ENCODE data around the gene PNMA6E.

The PNMA6E gene

DNA sequence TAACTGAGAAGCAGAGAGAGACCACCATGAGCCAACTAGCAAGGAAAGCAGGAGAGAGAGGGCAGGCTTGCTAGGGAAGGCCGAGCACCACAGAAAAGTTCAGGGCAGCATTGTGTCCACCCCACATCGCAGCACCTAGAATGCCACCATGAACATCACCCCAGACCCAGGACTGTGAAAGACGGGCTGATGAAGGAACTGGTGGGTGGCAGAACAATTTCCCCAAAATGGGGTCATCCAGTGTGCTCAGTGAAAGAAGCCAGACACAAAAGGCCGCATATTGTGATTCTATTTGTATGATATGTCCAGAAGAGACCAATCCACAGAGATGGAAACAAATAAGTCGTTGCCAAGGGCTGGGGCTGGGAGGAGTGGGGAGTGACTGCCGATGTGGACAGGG, 16.8 kb downstream of the PNMA6E start:
- no peak for DNase-seq (ENCODE audit: low spot score)

DNA sequence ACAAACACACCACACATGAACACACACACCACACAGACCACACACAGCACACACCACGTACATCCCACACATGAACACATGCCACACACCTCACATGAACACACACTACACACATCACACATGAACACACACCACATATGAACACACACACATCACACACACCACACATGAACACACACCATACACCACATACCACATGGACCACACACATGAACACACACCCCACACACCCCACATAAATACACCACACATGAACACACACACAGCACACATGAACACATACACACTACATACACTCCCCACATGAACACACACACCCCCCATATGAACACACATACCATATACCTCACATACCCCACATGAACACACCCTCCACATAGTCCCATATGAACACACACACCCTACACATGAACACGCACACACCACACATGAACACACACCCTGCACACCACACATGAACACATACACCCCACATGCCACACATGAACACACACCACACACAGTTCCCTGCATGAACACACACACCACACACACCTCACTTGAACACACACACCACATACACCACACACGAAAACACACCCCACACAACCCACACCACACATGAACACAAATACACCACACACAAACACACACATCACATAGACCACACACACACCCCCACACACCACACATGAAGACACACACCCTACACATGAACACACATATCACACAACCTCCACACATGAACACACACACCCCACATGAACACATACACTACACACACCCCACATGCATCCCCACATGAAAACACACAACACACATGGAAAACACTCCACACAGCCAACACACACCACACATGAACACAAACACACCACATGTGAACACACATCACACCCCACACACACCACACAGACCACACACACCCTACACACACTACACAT, 18.3 kb downstream of the PNMA6E start:
- DNase-seq (ENCODE audit: low spot score): no peak

DNA sequence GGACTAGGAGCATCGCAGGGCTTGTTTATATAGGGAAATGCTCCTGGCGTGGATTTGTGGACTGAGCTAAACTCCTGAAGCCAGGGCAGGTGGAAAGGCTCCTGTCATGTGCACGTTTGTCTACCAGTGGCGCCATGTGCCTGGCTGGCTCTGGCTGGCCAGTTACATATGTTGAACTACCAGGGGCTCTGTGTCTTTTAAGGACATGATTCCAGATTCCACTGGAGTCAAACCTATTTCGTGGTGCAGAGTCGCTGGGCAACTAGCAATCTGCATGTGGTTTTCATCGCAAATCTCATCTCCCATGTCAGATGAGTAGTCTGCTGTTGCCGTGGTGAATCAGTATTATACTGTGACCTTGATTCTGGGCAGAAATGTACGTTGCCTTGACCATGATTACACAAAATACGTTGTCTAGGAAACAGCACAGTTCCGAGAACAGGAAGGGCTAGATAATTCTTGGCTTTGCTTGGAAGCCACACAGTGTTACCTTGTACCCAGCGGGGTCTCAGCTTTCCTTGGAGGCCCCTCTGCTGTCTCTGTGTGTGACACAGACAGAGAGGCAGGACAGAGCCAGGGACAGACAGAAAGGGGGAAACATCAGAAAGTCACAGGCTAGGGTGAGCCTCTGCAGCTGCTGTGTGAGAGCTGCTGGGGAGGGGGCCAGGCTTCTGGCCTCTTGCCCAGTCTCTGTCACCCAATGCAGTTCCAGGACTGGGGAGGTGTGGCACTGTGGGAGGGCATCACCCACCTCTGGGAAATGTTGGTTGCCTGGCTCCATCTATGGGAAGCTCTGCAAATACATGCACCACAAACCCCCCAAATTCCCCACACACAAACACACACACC, 19.2 kb downstream of the PNMA6E start:
- DNase-seq (ENCODE audit: low spot score): no peak

DNA sequence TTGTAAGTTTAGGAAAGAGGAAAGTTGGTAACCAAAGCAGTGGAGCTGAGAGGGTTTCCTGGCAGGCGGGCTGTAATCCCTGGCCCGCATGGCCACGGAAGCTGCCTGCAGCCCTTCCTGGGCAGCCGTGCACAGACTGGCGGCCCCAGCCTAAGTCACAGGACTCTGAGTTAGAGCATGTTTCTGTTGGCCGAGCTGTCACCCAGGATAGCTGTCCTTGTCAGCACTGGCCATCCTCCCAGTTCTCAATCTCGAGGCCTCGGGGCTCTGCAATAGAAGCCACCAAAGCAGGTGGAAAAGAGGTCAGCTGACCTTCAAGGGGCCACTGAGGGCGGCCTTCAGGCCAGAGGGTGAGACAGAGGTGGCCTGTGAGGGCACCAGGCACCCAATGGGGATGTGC, 20.5 kb downstream of the PNMA6E start:
- DNase-seq (ENCODE audit: low spot score): no peak

DNA sequence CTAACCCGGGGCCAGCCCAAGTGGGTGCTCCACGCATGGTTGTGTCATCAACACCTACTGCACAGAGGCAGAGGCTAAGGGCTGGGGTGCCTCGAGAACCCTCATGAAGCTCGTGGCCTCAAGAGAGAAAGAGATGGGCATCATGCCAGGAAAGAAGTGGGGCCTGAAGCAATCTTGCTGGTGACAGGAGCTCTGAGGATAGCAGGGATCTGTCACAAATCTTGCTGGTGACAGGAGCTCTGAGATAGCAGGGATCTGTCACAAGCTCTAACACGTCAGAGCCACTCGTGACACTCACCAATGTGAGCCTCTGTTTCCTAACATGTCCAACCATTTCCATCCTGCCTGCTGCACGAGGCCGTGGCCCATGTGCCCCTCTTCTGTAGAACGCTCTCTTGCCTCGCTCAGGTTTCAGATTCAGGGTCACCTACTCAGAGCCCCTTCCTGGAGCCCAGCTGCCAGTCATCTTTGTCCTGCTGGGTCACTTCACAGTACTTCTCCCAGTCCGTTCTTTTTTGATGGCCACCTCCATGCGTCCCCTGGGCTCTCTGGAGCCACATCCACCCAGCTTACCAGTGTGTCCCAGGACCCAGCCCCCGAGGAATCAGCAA, 21.1 kb downstream of the PNMA6E start:
- no peak for DNase-seq (ENCODE audit: low spot score)

DNA sequence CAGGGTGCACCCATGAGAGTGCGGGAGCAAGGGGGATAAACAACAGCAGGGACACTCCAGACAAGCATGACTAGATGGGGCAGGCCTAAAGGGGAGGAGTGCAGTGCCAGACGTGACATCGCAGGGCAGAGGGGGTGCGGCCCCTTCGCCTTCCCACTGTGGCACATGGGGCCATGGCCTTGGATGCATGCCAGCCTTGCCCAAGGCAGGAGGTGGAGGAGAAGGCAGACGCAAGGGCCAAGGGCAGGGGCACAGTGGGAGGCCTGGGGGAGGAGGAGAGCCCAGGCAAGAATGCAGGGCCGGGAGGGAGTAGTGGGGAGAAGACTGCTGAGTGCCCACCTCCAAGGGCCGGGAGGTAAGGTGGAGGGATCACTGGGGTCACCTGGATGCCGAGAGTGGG, 21.6 kb downstream of the PNMA6E start:
- DNase-seq (ENCODE audit: low spot score): no peak

DNA sequence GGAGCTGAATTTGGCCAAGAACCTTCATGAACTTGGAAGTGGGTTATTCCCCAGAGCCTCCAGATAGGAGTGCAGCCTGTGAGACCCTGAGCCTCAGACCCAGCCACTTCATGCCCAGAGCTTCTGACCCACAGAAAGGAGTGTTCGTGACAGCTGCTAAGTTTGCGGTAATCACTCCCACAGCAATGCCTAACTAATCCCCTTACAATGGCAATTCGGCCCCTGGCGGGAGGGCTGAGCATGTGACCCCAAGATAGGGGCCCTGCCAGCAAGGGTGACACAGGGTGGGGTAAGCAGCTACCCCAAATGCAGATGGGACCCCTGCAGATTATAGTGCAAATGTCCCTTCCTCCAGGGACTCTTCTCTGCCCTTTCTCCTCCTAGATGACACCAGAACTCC, 22.5 kb downstream of the PNMA6E start:
- DNase-seq (ENCODE audit: low spot score): no peak

DNA sequence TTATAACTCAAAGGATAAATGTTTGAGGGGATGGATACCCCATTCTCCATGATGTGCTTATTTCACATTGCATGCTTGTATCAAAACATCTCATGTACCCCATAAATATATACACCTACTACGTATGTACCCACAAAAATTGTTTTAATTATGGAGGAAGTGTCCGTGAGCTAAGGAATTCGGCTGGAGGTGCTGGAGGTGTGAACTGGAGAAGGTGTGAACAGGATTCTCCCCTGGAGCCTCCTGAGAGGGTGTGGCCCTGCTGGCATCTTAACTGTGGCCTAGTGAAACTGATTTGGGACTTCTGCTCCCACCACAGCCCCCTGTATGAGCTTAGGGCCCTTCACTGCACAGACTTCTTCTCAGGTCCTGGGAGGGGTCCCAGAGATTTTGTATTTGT, 23.4 kb downstream of the PNMA6E start:
- DNase-seq (ENCODE audit: low spot score): no peak

DNA sequence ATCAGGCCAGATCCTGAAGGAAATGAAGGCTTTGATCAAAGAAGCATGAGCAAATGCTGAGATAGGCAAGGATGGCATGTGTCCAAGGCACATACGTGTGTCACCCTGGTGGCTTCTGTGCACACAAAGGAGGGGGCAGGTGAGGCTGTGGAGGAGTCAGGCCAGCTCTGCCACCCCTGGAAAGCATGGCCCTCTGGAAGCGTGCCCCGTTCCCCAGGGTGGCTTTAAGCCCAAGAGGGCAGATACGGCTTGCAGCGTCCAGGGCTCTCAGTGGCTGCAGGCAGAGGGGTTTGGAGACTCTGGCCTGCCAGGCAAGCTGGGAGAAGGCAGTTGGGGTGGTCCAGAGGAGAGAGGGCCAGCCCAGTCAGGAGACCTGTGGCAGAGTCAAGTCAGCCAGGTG, 25.6 kb downstream of the PNMA6E start:
- DNase-seq (ENCODE audit: low spot score): no peak

DNA sequence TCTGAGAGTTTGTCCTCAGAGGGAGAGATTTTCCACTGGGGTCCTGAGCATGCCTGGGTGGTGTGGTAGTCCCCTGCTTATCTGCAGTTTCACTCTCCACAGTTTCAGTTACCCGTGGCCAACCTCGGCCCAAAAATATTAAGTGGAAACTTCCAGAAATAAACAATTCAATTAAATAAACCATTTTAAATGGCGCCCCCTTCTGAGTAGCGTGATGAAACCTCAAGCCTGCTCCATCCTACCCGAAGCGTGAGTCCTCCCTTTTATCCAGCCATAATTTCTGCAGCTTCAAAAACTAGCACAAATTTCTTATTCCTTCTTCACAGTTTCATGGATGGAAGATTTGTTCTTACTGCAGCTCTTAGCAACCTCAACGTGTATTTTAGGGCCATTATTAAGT, 26.7 kb downstream of the PNMA6E start:
- DNase-seq (ENCODE audit: low spot score): no peak

DNA sequence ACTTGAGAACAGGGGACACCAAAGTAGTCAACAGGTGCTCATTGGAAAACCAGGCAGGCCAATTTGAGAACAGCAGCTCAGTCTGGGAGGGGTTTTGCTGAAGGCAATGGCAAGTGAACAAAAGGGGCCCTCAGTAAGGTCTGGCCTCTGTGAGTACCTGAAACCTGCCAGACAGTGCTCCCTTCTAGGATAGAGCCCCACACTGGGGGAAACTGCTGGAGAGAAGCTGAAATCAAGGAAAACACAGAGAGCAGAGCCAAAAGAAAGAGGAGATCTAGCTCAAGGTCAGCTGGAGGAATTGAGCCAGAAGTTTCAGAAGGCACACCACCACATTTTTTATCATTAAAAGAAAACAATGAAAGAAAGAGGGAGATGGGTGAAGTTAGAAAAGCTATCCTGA, 28.2 kb downstream of the PNMA6E start:
- no peak for DNase-seq (ENCODE audit: low spot score)

DNA sequence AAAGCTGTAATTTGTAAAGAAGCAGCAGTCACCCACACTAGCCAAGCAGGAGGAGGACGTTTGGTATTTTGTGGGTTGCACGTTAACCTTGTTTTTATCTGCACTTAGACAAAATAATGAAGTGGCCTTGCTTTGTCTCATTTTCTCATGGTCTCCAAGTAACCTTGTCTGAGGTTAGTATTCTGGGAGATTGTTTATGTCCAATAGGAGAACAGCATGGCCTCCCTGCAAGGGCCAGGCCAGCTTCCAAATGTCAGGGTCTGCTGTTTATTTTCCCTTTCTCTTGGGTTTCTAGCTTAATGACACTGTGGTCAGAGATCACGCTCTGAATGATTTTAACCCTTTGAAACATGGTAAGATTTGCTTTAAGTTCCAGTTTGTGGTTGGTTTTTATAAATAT, 29.9 kb downstream of the PNMA6E start:
- DNase-seq (ENCODE audit: low spot score): no peak

DNA sequence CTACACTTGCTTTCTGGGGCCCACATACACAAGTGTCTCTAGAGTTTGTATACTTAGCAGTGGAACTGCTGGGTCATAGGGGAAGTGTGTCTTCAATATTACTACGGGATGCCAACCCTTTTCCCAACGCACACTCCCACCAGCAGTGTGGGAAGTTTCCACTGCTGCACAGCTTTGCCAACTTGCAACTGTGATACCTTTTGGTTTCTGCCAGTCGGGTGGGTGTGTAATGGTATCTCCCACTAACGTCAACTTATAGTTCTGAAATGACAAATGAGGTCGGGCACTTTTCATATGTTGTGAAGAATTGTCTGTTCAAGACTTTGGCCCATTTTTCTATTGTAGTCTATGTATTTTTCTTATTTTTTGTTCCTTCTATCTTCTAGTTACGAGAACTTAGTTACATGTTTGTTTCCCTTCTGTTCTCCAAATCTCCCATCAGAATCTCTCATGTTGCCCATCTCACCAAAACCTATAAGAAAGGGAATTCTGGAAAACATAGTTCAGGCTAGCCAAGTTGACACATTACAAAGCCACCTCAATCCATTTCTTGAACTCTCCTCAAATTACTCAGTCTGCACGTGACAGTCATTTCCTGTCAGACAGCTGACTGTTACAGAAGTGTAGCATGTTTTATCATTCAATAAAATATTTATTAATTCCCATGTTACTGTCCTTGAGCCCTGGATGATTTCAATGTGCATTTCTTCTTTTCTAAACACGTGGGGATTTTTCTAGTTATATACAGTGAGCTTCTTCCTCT, 30.7 kb downstream of the PNMA6E start:
- no peak for DNase-seq (ENCODE audit: low spot score)

DNA sequence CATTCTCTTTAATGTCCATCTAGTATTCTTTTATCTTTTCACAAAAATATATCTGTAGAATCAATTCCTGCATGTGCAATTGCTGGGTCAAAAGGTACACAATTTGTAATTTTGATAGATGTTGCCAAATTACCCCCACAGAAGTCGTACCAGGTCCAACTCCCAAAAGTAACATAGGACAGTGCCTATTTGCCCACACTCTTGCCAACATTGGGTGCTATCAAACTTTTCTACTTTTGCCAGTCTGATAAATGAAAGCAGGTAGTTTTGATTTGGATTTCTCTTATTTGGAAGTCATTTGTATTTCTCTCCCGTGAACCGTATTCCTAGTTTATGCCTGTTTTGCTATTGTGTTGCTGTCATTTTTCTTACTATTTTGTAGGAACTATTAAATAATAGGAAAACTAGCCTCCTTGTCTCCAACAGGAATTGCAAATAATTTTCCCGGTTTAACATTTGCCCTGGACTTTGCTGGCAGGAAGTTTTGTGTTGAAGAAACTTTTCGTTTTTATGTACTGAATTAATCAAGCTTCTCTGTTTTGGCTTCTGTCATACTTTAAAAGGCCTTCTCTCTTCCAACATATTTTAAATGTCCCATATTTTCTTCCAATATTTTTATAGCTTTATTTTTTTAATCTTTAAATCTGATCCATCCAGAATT, 34.1 kb downstream of the PNMA6E start:
- no peak for DNase-seq (ENCODE audit: low spot score)

DNA sequence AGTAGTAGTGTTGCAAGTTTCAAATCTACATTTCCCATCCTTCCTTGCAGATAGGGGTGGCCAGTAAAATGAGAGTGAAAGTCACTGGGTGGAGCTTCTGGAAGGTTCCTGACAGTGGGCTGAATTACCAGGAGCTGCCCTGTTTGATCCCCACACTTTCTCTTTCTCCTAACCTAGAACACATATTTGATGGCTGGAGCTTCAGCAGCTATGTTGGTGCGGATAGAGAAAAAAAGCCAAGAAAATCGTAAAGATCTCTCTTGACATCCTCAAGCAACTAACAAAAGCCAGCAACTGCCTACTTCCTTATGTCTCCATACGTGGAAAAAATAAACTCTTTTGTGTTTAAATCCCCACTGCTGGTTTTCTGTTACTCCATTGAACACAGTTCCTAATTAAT, 35.0 kb downstream of the PNMA6E start:
- no peak for DNase-seq (ENCODE audit: low spot score)

DNA sequence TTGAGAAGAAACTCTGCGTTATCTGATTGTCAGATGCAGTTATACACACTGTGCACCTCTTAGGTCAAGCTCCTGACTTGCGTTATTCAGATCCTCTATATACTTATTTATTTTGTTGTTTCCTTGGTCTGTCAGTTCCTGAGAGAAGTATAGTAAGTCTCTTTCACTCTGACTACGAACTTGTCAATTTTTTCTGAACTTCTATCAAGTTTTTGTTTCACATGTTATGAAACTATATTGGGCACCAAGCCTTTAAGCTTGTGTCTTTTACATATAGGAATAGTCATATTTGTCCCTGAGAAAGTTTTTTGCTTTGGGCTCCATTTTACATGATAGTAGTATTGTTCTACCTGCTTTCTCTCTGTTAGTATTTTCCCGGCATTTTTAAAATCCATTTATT, 35.5 kb downstream of the PNMA6E start:
- DNase-seq (ENCODE audit: low spot score): no peak

DNA sequence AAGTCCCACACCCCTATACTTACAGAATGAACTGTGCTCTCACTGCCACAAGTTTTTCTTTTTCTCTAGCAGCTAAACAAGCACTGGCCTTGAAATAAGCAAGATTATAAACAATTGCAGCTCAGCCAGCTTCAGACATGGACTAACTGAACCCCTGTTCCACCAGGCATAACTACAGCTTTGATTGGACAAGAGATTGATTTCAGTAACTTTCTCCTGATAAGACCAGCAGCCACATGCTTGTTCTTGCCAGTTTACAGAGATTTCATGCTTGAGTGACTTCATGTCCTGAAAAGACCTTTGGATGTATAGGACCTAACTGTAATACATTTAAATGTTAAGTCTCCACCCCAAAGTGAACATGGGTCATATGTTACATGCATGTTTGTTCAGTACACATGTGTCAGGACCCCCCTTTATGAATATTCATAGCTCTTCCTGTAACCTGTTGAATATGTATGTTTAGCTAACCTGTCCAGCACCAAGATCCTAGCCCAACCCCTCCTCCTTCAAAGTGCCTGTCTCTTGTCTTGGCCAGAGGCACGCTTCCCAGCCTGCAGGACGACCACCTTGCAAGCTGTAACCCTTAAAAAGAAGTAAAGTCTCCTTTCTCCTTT, 39.3 kb downstream of the PNMA6E start:
- DNase-seq (ENCODE audit: low spot score): no peak

DNA sequence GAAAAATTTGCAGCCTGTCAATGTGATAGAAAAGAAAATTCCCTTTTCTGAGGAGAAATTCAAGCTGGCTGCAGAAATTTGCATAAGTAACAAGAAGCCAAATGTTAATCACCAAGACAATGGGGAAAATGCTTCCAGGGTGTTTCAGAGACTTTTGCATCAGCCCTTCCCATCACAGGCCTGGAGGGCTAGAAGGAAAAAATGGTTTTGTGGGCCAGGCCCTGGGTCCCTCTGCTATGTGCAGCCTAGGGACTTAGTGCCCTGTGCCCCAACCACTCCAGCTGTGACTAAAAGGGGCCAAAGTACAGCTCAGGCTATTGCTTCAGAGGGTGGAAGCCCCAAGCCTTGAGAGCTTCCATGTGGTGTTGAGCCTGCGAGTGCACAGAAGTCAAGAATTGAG, 43.3 kb downstream of the PNMA6E start:
- DNase-seq (ENCODE audit: low spot score): no peak

DNA sequence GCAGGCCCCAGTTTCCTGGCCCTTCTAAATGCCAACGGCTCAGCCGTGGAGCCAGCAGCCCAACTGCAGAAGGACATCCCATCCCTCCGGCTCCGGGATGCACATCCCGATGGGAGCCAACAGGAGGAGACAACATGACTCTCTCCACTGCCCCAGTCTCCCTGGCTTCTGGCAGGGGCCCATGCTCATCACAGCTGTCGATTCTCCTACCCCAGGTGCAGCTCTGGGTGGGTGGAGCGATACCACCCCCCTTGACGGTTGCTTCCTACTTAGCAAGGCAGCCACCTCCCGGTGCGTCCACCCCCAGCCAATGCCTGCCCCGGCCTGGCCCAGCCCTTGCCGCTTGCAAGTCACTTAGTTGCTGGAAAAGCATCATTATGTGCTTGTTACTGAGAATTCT, 47.7 kb downstream of the PNMA6E start:
- DNase-seq (ENCODE audit: low spot score): no peak

DNA sequence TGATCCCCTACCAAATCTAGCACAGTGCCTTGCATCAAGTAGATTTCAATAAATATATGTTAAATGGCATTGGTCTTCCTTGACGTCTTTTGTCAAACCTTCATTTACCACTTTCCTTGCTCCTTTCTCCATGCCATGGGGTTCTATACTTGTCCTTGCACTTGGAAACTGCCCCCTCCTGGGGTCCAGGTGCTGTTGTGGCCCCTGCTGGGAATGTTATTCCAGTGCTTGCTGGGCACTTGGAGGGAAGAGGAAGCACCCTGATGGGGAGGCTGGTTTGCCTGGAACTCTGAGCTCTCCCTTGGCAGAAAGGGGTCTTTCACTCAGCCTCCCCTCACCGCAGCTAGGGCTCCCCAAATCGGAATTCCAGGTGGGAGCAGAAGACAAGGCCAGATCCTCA, 48.3 kb downstream of the PNMA6E start:
- no peak for DNase-seq (ENCODE audit: low spot score)

DNA sequence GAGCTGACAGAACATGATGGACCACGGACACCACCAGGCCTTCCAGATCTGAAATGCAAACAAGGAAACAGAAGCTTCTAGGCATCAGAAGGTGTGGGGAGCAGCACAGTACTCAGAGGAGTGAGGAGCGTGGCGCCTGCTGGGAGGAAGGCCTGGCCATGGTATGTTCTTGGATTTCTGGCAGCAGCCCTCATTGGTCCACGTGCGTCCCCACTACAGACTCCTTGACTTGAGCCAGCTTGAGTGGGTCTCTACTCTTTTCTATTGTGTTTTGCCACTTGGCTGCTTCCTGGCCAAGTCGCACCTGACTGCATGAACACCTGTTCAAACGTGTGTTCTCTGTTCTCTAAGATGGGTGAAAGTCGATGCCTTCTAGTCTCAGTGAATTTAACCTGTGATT, 49.2 kb downstream of the PNMA6E start:
- no peak for DNase-seq (ENCODE audit: low spot score)
